HEK293 (cell line): ENCODE results near the gene ADAMTSL3.
"Not testable (repeated sequence)": the region's sequence is repeated elsewhere in the genome, so short reads cannot be mapped to it uniquely, and the experiment has no call there.

Source experiments
- GLI2 ChIP-seq: fragments of 450-650 bp; formaldehyde crosslinking; IDR thresholded peaks from 2 replicates; pipeline ENCODE4; 2017; ENCODE audit warnings: missing biosample characterization, missing genetic modification characterization, low read depth, borderline replicate concordance
- HOXA7 ChIP-seq: sonication (generic); formaldehyde crosslinking; IDR thresholded peaks from 2 replicates; pipeline ENCODE4 v1.8.1; 2022; ENCODE audit warnings: missing genetic modification reagents, borderline replicate concordance
- ZFP3 ChIP-seq: fragments of 450-650 bp; formaldehyde crosslinking; IDR thresholded peaks from 2 replicates; pipeline ENCODE4 v1.5.1; 2016; ENCODE audit warnings: low read depth, missing biosample characterization, missing genetic modification characterization
- ZNF292 ChIP-seq: fragments of 450-650 bp; formaldehyde crosslinking; IDR thresholded peaks from 2 replicates; pipeline ENCODE4 v1.5.1; 2016; ENCODE audit warnings: low read depth, missing biosample characterization, missing genetic modification characterization, borderline replicate concordance
- ZNF664 ChIP-seq: fragments of 450-650 bp; formaldehyde crosslinking; IDR thresholded peaks from 2 replicates; pipeline ENCODE4 v1.5.1; 2016; ENCODE audit warnings: missing biosample characterization, missing genetic modification characterization
- ZNF768 ChIP-seq: fragments of 450-650 bp; formaldehyde crosslinking; IDR thresholded peaks from 2 replicates; pipeline ENCODE4 v1.5.1; 2018; ENCODE audit warnings: missing biosample characterization, mild to moderate bottlenecking, missing genetic modification characterization
- ZSCAN16 ChIP-seq: fragments of 450-650 bp; formaldehyde crosslinking; IDR thresholded peaks from 2 replicates; pipeline ENCODE4 v1.5.1; 2016; ENCODE audit warnings: missing biosample characterization, missing genetic modification characterization
- TF ChIP-seq, protein P1 (sequence below): sonication (generic); formaldehyde crosslinking; IDR thresholded peaks from 2 replicates; pipeline ENCODE4 v1.8.1; 2022; ENCODE audit warnings: mild to moderate bottlenecking, moderate library complexity, missing genetic modification reagents
- TF ChIP-seq, protein P2 (sequence below): fragments of 450-650 bp; formaldehyde crosslinking; IDR thresholded peaks from 2 replicates; pipeline ENCODE4 v1.5.1; 2016; ENCODE audit warnings: missing biosample characterization, missing genetic modification characterization
- TF ChIP-seq, protein P3 (sequence below): fragments of 450-650 bp; formaldehyde crosslinking; IDR thresholded peaks from 2 replicates; pipeline ENCODE4 v1.5.1; 2017; ENCODE audit warnings: missing biosample characterization, mild to moderate bottlenecking, missing genetic modification characterization, moderate library complexity
- TF ChIP-seq, protein P4 (sequence below): fragments of 450-650 bp; formaldehyde crosslinking; IDR thresholded peaks from 2 replicates; pipeline ENCODE4 v1.5.1; 2017; ENCODE audit warnings: missing biosample characterization, missing genetic modification characterization
- TF ChIP-seq, protein P5 (sequence below): fragments of 450-650 bp; formaldehyde crosslinking; optimal IDR thresholded peaks from 2 replicates; pipeline ENCODE3; 2016; ENCODE audit warnings: missing biosample characterization, mild to moderate bottlenecking, missing genetic modification characterization

DNA sequence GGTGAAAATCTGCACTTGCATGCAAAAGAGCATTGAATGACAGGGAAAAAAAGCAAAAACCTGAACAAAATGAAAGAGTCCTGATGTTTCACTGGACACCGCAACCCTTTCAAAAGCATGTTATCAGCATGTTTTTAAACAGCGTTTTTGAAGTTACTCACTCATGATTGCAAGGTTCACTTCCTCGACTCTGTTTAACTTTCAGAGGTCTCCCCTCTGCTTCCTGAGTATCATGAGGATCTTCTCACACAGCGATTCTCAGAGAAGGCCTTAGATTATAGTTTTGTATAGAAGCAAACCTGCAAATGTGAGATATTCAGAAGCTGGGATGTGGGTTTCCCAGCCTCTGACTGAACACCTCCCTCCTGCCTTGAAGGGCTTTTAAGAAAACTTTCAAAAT is 395.6 kb downstream of the ADAMTSL3 start:
- TF ChIP-seq ZSCAN16 (tag by site-specific recombination); ZNF768; HOXA7 (CRISPR knock-in tag); ZFP3 (tag by site-specific recombination); ZNF292 (tag by site-specific recombination); GLI2 (tag by site-specific recombination); ZNF664 (tag by site-specific recombination): not testable (repeated sequence)
- TF ChIP-seq, protein P1, sequence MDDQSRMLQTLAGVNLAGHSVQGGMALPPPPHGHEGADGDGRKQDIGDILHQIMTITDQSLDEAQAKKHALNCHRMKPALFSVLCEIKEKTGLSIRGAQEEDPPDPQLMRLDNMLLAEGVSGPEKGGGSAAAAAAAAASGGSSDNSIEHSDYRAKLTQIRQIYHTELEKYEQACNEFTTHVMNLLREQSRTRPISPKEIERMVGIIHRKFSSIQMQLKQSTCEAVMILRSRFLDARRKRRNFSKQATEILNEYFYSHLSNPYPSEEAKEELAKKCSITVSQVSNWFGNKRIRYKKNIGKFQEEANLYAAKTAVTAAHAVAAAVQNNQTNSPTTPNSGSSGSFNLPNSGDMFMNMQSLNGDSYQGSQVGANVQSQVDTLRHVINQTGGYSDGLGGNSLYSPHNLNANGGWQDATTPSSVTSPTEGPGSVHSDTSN (CRISPR knock-in tag), result not testable (repeated sequence)
- TF ChIP-seq, protein P2, sequence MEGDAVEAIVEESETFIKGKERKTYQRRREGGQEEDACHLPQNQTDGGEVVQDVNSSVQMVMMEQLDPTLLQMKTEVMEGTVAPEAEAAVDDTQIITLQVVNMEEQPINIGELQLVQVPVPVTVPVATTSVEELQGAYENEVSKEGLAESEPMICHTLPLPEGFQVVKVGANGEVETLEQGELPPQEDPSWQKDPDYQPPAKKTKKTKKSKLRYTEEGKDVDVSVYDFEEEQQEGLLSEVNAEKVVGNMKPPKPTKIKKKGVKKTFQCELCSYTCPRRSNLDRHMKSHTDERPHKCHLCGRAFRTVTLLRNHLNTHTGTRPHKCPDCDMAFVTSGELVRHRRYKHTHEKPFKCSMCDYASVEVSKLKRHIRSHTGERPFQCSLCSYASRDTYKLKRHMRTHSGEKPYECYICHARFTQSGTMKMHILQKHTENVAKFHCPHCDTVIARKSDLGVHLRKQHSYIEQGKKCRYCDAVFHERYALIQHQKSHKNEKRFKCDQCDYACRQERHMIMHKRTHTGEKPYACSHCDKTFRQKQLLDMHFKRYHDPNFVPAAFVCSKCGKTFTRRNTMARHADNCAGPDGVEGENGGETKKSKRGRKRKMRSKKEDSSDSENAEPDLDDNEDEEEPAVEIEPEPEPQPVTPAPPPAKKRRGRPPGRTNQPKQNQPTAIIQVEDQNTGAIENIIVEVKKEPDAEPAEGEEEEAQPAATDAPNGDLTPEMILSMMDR (tag by site-specific recombination), result not testable (repeated sequence)
- TF ChIP-seq, protein P3, sequence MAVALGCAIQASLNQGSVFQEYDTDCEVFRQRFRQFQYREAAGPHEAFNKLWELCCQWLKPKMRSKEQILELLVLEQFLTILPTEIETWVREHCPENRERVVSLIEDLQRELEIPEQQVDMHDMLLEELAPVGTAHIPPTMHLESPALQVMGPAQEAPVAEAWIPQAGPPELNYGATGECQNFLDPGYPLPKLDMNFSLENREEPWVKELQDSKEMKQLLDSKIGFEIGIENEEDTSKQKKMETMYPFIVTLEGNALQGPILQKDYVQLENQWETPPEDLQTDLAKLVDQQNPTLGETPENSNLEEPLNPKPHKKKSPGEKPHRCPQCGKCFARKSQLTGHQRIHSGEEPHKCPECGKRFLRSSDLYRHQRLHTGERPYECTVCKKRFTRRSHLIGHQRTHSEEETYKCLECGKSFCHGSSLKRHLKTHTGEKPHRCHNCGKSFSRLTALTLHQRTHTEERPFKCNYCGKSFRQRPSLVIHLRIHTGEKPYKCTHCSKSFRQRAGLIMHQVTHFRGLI, result not testable (repeated sequence)
- TF ChIP-seq, protein P4, sequence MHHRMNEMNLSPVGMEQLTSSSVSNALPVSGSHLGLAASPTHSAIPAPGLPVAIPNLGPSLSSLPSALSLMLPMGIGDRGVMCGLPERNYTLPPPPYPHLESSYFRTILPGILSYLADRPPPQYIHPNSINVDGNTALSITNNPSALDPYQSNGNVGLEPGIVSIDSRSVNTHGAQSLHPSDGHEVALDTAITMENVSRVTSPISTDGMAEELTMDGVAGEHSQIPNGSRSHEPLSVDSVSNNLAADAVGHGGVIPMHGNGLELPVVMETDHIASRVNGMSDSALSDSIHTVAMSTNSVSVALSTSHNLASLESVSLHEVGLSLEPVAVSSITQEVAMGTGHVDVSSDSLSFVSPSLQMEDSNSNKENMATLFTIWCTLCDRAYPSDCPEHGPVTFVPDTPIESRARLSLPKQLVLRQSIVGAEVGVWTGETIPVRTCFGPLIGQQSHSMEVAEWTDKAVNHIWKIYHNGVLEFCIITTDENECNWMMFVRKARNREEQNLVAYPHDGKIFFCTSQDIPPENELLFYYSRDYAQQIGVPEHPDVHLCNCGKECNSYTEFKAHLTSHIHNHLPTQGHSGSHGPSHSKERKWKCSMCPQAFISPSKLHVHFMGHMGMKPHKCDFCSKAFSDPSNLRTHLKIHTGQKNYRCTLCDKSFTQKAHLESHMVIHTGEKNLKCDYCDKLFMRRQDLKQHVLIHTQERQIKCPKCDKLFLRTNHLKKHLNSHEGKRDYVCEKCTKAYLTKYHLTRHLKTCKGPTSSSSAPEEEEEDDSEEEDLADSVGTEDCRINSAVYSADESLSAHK (tag by site-specific recombination), result not testable (repeated sequence)
- TF ChIP-seq, protein P5, sequence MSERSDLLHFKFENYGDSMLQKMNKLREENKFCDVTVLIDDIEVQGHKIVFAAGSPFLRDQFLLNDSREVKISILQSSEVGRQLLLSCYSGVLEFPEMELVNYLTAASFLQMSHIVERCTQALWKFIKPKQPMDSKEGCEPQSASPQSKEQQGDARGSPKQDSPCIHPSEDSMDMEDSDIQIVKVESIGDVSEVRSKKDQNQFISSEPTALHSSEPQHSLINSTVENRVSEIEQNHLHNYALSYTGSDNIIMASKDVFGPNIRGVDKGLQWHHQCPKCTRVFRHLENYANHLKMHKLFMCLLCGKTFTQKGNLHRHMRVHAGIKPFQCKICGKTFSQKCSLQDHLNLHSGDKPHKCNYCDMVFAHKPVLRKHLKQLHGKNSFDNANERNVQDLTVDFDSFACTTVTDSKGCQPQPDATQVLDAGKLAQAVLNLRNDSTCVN (tag by site-specific recombination), result not testable (repeated sequence)
